ENCODE results near the gene ZNF281.
"Not testable (repeated sequence)": the region's sequence is repeated elsewhere in the genome, so short reads cannot be mapped to it uniquely, and the experiment has no call there.

GRCh38 chr1:200413766-200414165 lies 3.9 kb upstream of the ZNF281 start:
- TF ChIP-seq, protein P1, sequence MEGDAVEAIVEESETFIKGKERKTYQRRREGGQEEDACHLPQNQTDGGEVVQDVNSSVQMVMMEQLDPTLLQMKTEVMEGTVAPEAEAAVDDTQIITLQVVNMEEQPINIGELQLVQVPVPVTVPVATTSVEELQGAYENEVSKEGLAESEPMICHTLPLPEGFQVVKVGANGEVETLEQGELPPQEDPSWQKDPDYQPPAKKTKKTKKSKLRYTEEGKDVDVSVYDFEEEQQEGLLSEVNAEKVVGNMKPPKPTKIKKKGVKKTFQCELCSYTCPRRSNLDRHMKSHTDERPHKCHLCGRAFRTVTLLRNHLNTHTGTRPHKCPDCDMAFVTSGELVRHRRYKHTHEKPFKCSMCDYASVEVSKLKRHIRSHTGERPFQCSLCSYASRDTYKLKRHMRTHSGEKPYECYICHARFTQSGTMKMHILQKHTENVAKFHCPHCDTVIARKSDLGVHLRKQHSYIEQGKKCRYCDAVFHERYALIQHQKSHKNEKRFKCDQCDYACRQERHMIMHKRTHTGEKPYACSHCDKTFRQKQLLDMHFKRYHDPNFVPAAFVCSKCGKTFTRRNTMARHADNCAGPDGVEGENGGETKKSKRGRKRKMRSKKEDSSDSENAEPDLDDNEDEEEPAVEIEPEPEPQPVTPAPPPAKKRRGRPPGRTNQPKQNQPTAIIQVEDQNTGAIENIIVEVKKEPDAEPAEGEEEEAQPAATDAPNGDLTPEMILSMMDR (IDR thresholded peaks at IDR 0.05) = not testable (repeated sequence)
- TF ChIP-seq POLR2A (IDR thresholded peaks at IDR 0.05) = not testable (repeated sequence)

Measured in uterus (tissue), 2 donors.